Measurements from ENCODE around the gene PTPRG. TPM values are rescaled to one million over a fixed set of nuclear protein-coding genes. Genes with fewer than 3 reads are reported as not detected.

PTPRG gene
- total and polyA plus RNA-seq, 3 experiments from 2014 or later: not detected

DNA sequence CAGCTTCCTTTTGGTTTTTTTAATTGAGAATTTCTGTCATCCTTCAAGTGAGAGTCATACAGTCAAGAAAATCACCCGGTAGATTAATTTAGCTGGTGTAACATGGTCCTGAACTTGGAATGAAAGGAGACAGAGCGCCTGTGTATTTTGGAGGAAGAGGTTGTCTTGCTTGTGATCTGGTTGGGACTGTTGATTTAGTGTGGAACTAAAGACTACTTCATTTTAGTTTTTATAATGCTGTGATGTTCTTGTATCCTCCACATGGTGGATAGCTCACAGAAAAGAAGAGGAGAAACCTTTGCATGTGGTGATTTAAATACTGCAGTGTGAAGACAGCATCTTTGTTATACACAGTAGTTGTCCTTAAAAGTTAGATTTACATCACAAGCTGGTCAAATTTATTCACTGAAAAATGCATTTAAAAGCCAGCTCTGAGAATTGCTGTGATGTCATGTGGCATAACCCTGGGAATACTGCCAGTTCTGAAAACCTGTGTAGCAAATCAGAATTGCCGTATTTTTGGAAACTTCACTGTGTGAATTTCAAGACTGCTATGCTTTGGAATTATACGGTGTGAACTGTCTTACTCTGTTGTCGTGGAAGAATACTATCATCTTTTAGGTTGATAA lies 268.5 kb downstream of the PTPRG start:
- H3K4me3 Mint-ChIP-seq: no peak overlapping the region
- H3K27me3 Mint-ChIP-seq: no peaks in the 10 kb centered on the region
- Histone ChIP-seq H3K36me3 (ENCODE audit: insufficient read depth, low read length) (no peaks in the 10 kb centered on the region), H3K4me1 (ENCODE audit: insufficient read depth, low read length) (no peaks in the 10 kb centered on the region), H3K27ac (ENCODE audit: low read depth, low read length) (no peak overlapping the region), H3K9me3 (ENCODE audit: low read length) (no peaks in the 10 kb centered on the region), H3K27me3 (ENCODE audit: insufficient read depth, low read length, poor library complexity, severe bottlenecking) (no peaks in the 10 kb centered on the region), H3K4me3 (ENCODE audit: low read length) (no peak overlapping the region)
- peaks cover 0 to 1% (median 0%) of the 10 kb centered on the region in 3 donors for H3K36me3 Mint-ChIP-seq
- H3K4me1 Mint-ChIP-seq: no peaks in the 10 kb centered on the region
- DNase-seq: no peak
- ChIA-PET CTCF (no interaction called here), POLR2A (no interaction called here)
- no peak overlapping the region for H3K27ac Mint-ChIP-seq
- peaks cover 0 to 4% (median 4%) of the 10 kb centered on the region in 5 donors for H3K9me3 Mint-ChIP-seq

DNA sequence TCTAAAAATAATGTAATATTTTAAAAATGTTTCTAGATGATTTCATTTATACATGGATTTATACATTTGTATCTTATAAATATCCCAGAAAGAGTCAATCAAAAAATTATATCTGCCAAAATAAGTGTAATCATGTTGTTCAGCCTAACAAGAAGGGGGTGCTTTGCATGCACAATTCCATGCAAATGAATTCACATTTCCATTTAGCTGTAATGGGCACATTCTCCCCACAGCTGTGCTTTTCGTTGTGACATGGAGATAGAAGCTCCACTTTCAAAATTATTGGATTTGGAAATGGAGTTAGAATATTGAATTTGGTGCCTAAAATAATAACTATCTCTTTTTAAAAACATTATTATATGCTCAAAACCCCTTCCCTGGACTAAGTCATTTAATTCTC lies 270.6 kb downstream of the PTPRG start:
- DNase-seq: no peak
- Histone ChIP-seq H3K4me1 (ENCODE audit: insufficient read depth, low read length) (no peaks in the 10 kb centered on the region), H3K27me3 (ENCODE audit: insufficient read depth, low read length, poor library complexity, severe bottlenecking) (no peaks in the 10 kb centered on the region), H3K36me3 (ENCODE audit: insufficient read depth, low read length) (no peaks in the 10 kb centered on the region), H3K27ac (ENCODE audit: low read depth, low read length) (no peak overlapping the region), H3K4me3 (ENCODE audit: low read length) (no peak overlapping the region), H3K9me3 (ENCODE audit: low read length) (no peaks in the 10 kb centered on the region)
- Mint-ChIP-seq H3K4me3 (no peak overlapping the region), H3K4me1 (no peaks in the 10 kb centered on the region), H3K27me3 (no peaks in the 10 kb centered on the region), H3K27ac (no peak overlapping the region), H3K9me3 (peaks cover 0 to 4% (median 2%) of the 10 kb centered on the region in 5 donors), H3K36me3 (peaks cover 0 to 1% (median 0%) of the 10 kb centered on the region in 3 donors)
- CTCF ChIA-PET: no interaction called here
- POLR2A ChIA-PET: no interaction called here

DNA sequence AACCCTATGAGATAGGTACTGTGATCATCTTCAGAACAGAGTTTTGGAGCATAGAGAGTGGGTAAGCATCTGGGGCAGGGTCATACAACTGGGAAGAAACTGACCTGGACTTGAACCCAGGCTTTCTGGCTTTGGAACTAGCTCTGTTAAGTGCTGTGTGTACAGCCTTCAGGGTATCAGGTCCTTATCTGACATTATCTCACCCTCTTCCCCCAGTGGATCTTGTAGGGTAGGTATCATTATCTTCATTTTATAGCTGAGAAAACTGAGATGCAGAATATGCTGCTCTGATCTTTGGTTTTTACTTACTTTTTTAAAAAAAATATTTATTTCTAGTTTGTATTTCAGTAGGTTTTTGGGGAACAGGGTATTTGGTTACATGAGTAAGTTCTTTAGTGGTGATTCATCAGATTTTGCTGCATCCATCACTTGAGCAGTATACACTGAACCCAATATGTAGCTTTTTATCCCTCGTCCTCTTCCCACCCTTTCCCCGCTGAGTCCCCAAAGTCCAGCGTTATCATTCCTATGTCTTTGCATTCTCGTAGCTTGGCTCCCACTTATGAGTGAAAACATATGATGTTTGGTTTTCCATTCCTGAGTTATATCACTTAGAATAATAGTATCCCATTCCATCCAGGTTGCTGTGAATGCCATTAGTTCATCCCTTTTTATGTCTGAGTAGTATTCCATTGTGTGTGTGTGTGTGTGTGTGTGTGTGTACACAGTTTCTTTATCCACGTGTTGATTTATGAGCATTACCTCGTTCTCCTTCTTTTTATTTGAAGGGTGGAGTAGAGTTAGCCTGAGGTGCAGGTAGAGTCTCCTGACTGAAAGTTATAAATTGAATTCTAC lies 271.2 kb downstream of the PTPRG start:
- H3K4me3 ChIP-seq (ENCODE audit: low read length): no peak overlapping the region
- no peak overlapping the region for H3K27ac Mint-ChIP-seq

DNA sequence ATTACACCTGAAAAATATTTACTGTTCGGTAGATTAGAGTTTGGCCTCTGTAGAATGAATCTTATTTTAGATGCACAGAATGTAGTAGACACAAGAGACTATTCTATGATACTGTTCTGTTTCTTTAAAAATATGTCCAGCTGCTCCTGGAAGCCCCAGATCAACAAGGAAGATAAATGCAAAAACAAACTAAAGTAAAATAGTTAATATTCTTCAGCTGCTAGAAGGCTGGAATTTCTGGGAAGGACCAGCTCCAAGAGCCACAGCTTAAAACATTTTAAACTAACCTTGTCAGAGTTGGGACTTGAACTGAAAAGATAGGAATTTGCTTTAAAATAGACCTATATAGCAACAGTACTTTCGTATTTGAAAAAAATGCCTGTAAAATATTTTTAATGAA lies 277.9 kb downstream of the PTPRG start:
- DNase-seq: no peak
- Mint-ChIP-seq H3K4me1 (no peaks in the 10 kb centered on the region), H3K27me3 (no peaks in the 10 kb centered on the region), H3K9me3 (peaks cover 0 to 4% (median 0%) of the 10 kb centered on the region in 5 donors), H3K36me3 (peaks cover 0 to 2% (median 0%) of the 10 kb centered on the region in 3 donors), H3K27ac (no peak overlapping the region), H3K4me3 (no peak overlapping the region)
- POLR2A ChIA-PET: no interaction called here
- H3K9me3 ChIP-seq (ENCODE audit: low read length): no peaks in the 10 kb centered on the region
- no peaks in the 10 kb centered on the region for H3K36me3 ChIP-seq (ENCODE audit: insufficient read depth, low read length)
- H3K27me3 ChIP-seq (ENCODE audit: insufficient read depth, low read length, poor library complexity, severe bottlenecking): no peaks in the 10 kb centered on the region
- H3K4me3 ChIP-seq (ENCODE audit: low read length): no peak overlapping the region
- no peaks in the 10 kb centered on the region for H3K4me1 ChIP-seq (ENCODE audit: insufficient read depth, low read length)
- H3K27ac ChIP-seq (ENCODE audit: low read depth, low read length): no peak overlapping the region
- CTCF ChIA-PET: no interaction called here

More for the DNA sequence above, 271.2 kb downstream of the PTPRG start:
- Mint-ChIP-seq H3K9me3 (peaks cover 0 to 6% (median 2%) of the 10 kb centered on the region in 5 donors), H3K36me3 (peaks cover 0 to 1% (median 0%) of the 10 kb centered on the region in 3 donors), H3K27me3 (no peaks in the 10 kb centered on the region), H3K4me1 (no peaks in the 10 kb centered on the region), H3K4me3 (no peak overlapping the region)
- CTCF ChIA-PET: no interaction called here
- no peaks in the 10 kb centered on the region for H3K36me3 ChIP-seq (ENCODE audit: insufficient read depth, low read length)
- no peak overlapping the region for H3K27ac ChIP-seq (ENCODE audit: low read depth, low read length)
- H3K27me3 ChIP-seq (ENCODE audit: insufficient read depth, low read length, poor library complexity, severe bottlenecking): no peaks in the 10 kb centered on the region
- no peaks in the 10 kb centered on the region for H3K9me3 ChIP-seq (ENCODE audit: low read length)
- POLR2A ChIA-PET: no interaction called here
- no peak for DNase-seq
- H3K4me1 ChIP-seq (ENCODE audit: insufficient read depth, low read length): no peaks in the 10 kb centered on the region

DNA sequence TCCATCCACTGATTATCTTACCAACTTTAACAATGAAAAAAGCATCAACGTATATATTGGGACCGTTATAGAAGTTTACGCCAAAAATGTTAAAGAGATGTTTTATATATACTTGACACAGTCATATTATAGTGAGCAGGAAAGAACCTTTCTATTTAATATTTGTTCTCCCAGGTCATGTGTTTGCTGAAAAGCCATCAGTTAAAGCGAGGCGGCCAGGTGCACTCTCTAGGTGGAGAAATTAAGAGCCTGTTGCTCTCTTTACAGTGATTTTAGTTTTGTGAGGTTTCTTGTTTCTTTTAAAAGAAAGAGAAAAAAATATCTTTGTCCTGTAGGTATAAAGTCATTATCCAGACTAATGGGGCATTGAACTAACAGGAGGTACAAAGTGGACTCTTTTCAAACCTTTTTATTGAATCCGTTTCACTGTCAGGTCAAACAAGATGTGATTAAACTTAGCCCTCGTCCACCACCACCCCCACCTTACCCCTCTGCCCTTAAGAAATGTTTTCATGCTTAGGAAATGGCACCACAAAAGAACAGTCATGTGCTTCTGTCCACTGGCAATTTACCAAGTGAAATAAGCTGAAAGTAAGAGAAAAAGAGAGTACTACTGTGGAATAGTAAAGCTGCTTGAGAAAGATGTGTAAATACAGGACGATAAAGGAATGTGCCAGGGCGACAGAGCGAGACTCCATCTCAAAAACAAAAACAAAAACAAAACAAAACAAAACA lies 279.9 kb downstream of the PTPRG start:
- Mint-ChIP-seq H3K36me3 (peaks cover 0 to 2% (median 0%) of the 10 kb centered on the region in 3 donors), H3K4me1 (no peaks in the 10 kb centered on the region), H3K27ac (no peak overlapping the region), H3K27me3 (no peaks in the 10 kb centered on the region), H3K4me3 (no peak overlapping the region), H3K9me3 (peaks cover 0 to 4% (median 0%) of the 10 kb centered on the region in 5 donors)
- Histone ChIP-seq H3K4me1 (ENCODE audit: insufficient read depth, low read length) (no peaks in the 10 kb centered on the region), H3K9me3 (ENCODE audit: low read length) (no peaks in the 10 kb centered on the region), H3K27ac (ENCODE audit: low read depth, low read length) (no peak overlapping the region), H3K27me3 (ENCODE audit: insufficient read depth, low read length, poor library complexity, severe bottlenecking) (no peaks in the 10 kb centered on the region), H3K4me3 (ENCODE audit: low read length) (no peak overlapping the region), H3K36me3 (ENCODE audit: insufficient read depth, low read length) (no peaks in the 10 kb centered on the region)
- ChIA-PET POLR2A (no interaction called here), CTCF (no interaction called here)
- no peak for DNase-seq

DNA sequence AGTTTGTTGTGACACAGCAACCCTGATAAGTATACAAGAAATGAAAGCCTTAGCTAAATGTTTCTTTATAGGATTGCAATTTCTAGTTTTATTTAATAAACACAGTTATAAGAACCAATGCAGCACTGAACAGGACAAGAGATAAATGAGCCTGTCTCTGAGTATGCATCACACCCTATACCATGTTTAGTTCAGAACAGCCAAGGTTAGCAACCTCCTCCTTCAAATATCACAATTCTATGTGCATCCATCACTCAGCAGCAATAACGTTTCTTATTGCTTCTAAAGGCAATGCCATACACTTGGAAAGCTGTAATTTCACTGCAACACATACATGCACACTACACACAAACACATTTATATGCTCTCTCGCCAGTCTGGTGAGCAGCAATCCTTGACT lies 280.6 kb downstream of the PTPRG start:
- Mint-ChIP-seq H3K36me3 (peaks cover 0 to 2% (median 0%) of the 10 kb centered on the region in 3 donors), H3K27me3 (no peaks in the 10 kb centered on the region), H3K27ac (no peak overlapping the region), H3K4me3 (no peak overlapping the region), H3K9me3 (peaks cover 0 to 4% (median 2%) of the 10 kb centered on the region in 5 donors), H3K4me1 (no peaks in the 10 kb centered on the region)
- POLR2A ChIA-PET: no interaction called here
- CTCF ChIA-PET: no interaction called here
- Histone ChIP-seq H3K27ac (ENCODE audit: low read depth, low read length) (no peak overlapping the region), H3K36me3 (ENCODE audit: insufficient read depth, low read length) (no peaks in the 10 kb centered on the region), H3K4me3 (ENCODE audit: low read length) (no peak overlapping the region), H3K27me3 (ENCODE audit: insufficient read depth, low read length, poor library complexity, severe bottlenecking) (no peaks in the 10 kb centered on the region), H3K9me3 (ENCODE audit: low read length) (no peaks in the 10 kb centered on the region), H3K4me1 (ENCODE audit: insufficient read depth, low read length) (no peaks in the 10 kb centered on the region)
- no peak for DNase-seq

DNA sequence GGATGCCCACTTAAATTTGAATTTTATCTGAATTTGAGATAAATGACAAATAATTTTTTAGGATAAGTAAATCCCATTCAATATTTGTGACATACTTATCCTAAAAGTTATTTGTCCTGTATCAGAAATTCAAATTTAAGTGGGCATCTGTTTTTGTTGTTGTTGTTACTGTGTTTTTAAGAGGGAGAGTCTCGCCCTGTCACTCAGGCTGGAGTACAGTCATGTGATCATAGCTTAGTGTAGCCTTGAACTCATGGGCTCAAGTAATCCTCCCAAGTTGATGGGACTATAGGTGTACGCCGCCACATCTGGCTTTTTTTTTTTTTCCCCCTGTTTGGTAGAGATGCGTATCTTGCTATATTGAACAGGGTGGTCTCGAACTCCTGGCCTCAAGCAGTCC lies 283.0 kb downstream of the PTPRG start:
- no peak for DNase-seq
- Mint-ChIP-seq H3K27me3 (no peaks in the 10 kb centered on the region), H3K27ac (no peak overlapping the region), H3K4me1 (no peaks in the 10 kb centered on the region), H3K36me3 (peaks cover 0 to 2% (median 0%) of the 10 kb centered on the region in 3 donors), H3K4me3 (no peak overlapping the region), H3K9me3 (peaks cover 0 to 4% (median 3%) of the 10 kb centered on the region in 5 donors)
- Histone ChIP-seq H3K4me1 (ENCODE audit: insufficient read depth, low read length) (no peaks in the 10 kb centered on the region), H3K27ac (ENCODE audit: low read depth, low read length) (no peak overlapping the region), H3K9me3 (ENCODE audit: low read length) (no peaks in the 10 kb centered on the region), H3K4me3 (ENCODE audit: low read length) (no peak overlapping the region), H3K27me3 (ENCODE audit: insufficient read depth, low read length, poor library complexity, severe bottlenecking) (no peaks in the 10 kb centered on the region), H3K36me3 (ENCODE audit: insufficient read depth, low read length) (no peaks in the 10 kb centered on the region)
- POLR2A ChIA-PET: no interaction called here
- CTCF ChIA-PET: interaction anchor here (1.1 kb wide), 1 partner anchor 9 kb away, joined by 3 read pairs; no protein-coding TSS in a partner anchor

DNA sequence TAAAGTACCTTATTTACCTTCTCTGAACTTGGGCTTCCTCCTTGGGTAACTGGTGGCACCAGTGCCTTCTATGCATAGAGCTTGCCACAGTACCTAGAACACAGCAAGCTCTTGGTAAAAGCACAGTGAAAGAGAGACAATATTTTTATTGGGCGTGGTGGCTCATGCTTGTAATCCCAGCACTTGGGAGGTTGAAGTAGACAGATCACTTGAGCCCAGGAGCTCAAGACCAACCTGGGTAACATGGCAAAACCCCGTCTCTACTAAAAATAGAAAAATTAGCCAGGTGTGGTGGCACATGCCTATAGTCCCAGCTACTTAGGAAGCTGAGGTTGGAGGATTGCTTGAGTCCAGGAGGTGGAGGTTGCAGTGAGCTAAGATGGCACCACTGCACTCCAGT lies 285.1 kb downstream of the PTPRG start:
- no peak overlapping the region for H3K27ac ChIP-seq (ENCODE audit: low read depth, low read length)
- no peaks in the 10 kb centered on the region for H3K4me1 ChIP-seq (ENCODE audit: insufficient read depth, low read length)
- Mint-ChIP-seq H3K36me3 (no peaks in the 10 kb centered on the region), H3K27me3 (no peaks in the 10 kb centered on the region), H3K4me3 (no peak overlapping the region), H3K4me1 (no peaks in the 10 kb centered on the region), H3K9me3 (peaks cover 0 to 4% (median 0%) of the 10 kb centered on the region in 5 donors), H3K27ac (no peak overlapping the region)
- no peak overlapping the region for H3K4me3 ChIP-seq (ENCODE audit: low read length)
- ChIA-PET CTCF (no interaction called here), POLR2A (no interaction called here)
- H3K36me3 ChIP-seq (ENCODE audit: insufficient read depth, low read length): no peaks in the 10 kb centered on the region
- no peak for DNase-seq
- no peaks in the 10 kb centered on the region for H3K27me3 ChIP-seq (ENCODE audit: insufficient read depth, low read length, poor library complexity, severe bottlenecking)
- H3K9me3 ChIP-seq (ENCODE audit: low read length): no peaks in the 10 kb centered on the region

Data from CD8-positive, alpha-beta memory T cell (primary cell).